Measurements from ENCODE around the gene STPG4.

DNA sequence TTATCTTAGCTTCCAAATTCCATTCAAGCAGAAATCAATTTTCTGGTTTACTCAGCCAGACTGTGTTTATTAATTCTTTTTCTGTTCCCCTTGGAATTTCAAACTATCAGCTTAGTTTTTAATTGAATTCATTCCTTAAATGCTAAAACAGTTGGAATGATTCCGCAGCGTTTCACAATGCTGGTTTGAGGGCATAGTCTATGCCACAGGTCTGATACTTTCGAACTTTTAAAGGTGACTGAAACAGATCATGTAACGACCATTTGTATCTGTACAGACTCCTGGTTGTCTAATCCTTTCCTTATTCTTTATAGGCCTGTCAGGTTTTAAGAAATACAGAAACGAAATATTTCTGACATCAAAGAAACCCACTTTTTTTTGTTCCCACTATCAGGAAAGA is 45.4 kb downstream of the STPG4 start:
- no peak for TF ChIP-seq TRIM28 (IDR thresholded peaks at IDR 0.05; ENCODE audit: borderline replicate concordance, low read length)
- TF ChIP-seq REPIN1 (tag by site-specific recombination; IDR thresholded peaks at IDR 0.05; ENCODE audit: low read depth), result no peak
- no peak for TF ChIP-seq BCL11A (tag by site-specific recombination; IDR thresholded peaks at IDR 0.05; ENCODE audit: low read depth)
- TF ChIP-seq, protein P1, sequence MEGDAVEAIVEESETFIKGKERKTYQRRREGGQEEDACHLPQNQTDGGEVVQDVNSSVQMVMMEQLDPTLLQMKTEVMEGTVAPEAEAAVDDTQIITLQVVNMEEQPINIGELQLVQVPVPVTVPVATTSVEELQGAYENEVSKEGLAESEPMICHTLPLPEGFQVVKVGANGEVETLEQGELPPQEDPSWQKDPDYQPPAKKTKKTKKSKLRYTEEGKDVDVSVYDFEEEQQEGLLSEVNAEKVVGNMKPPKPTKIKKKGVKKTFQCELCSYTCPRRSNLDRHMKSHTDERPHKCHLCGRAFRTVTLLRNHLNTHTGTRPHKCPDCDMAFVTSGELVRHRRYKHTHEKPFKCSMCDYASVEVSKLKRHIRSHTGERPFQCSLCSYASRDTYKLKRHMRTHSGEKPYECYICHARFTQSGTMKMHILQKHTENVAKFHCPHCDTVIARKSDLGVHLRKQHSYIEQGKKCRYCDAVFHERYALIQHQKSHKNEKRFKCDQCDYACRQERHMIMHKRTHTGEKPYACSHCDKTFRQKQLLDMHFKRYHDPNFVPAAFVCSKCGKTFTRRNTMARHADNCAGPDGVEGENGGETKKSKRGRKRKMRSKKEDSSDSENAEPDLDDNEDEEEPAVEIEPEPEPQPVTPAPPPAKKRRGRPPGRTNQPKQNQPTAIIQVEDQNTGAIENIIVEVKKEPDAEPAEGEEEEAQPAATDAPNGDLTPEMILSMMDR (tag by site-specific recombination; IDR thresholded peaks at IDR 0.05), result no peak
- TF ChIP-seq GLI4 (tag by site-specific recombination; IDR thresholded peaks at IDR 0.05), result no peak

Data from HEK293 (cell line).